H1 (cell line): ENCODE measurements around the gene UPK1B. TPM values are rescaled to one million over a fixed set of nuclear protein-coding genes. Genes with fewer than 3 reads are reported as not detected.

Experiments
- CTCF ChIA-PET: fragments of 300-600 bp; sonication (Branson Sonifier 250); formaldehyde crosslinking; loops from one replicate; lab custom pipeline; 2021; ENCODE audit not compliant: partially characterized antibody; lab: Charles Lee
- POLR2A ChIA-PET: fragments of 300-600 bp; sonication (Branson Sonifier 250); formaldehyde crosslinking; loops from one replicate; lab custom pipeline; 2021; ENCODE audit warnings: inconsistent platforms; ENCODE audit not compliant: partially characterized antibody; lab: Charles Lee
- DNase-seq, 2 experiments: peaks; one replicate each; pipeline versions ENCODE4 v3.0.0 to v3.0.0-alpha.2; 2010 to 2022; ENCODE audit warnings: low spot score in 2 of 2, low read depth in 1 of 2, mixed read lengths in 1 of 2
- FAIRE-seq: peaks from 2 replicates; lab custom pipeline; 2011; peaks lifted over from hg19 to GRCh38; lab: Jason Lieb, UNC
- H2AFZ ChIP-seq: 2 replicates; pipeline ENCODE4 v1.8.1; 2012; ENCODE audit warnings: low read length, inconsistent platforms
- H2AK5ac ChIP-seq: 2 replicates; pipeline ENCODE4 v1.6.1; 2013; ENCODE audit warnings: low read depth, low read length
- H2BK120ac ChIP-seq: replicated peaks from 2 replicates; pipeline ENCODE3; 2013; ENCODE audit warnings: low read depth, low read length, inconsistent platforms
- H2BK12ac ChIP-seq: 2 replicates; pipeline ENCODE4 v1.6.1; 2013; ENCODE audit warnings: low read depth, low read length
- H2BK15ac ChIP-seq: 2 replicates; pipeline ENCODE4 v1.6.1; 2013; ENCODE audit warnings: low read length
- H2BK20ac ChIP-seq: 2 replicates; pipeline ENCODE4 v1.6.1; 2013; ENCODE audit warnings: low read length
- H2BK5ac ChIP-seq: 2 replicates; pipeline ENCODE4 v1.6.1; 2013; ENCODE audit warnings: low read depth, low read length
- H3K14ac ChIP-seq: 2 replicates; pipeline ENCODE4 v1.6.1; 2013; ENCODE audit warnings: inconsistent platforms; ENCODE audit not compliant: insufficient read length
- H3K18ac ChIP-seq: 2 replicates; pipeline ENCODE4 v1.6.1; 2013; ENCODE audit warnings: low read length; ENCODE audit errors: extremely low read depth
- H3K23ac ChIP-seq: 2 replicates; pipeline ENCODE4 v1.6.1; 2013; ENCODE audit warnings: inconsistent platforms; ENCODE audit not compliant: insufficient read length
- H3K23me2 ChIP-seq: 2 replicates; pipeline ENCODE4 v1.6.1; 2013; ENCODE audit warnings: low read depth, low read length
- H3K27ac ChIP-seq: 2 replicates; pipeline ENCODE4 v1.6.1; 2011; ENCODE audit warnings: low read depth, low read length, inconsistent platforms
- H3K27me3 ChIP-seq, 4 experiments: replicated peaks in 1 of 4; 1 replicate in 1 of 4; 2 replicates in 3 of 4; pipeline versions ENCODE4 v1.6.1 to v1.8.1; 2011 to 2013; ENCODE audit warnings: low read length in 3 of 4, mild to moderate bottlenecking in 3 of 4, inconsistent platforms in 2 of 4, mixed read lengths in 2 of 4, moderate library complexity in 1 of 4; ENCODE audit not compliant: control insufficient read depth in 3 of 4, insufficient read depth in 3 of 4; ENCODE audit errors: extremely low read depth in 1 of 4
- H3K36me3 ChIP-seq, 4 experiments: 2 replicates each; pipeline versions ENCODE4 v1.6.1 to v1.8.1; 2011 to 2013; ENCODE audit warnings: mild to moderate bottlenecking in 4 of 4, low read length in 3 of 4, moderate library complexity in 2 of 4, control low read depth in 1 of 4, inconsistent platforms in 1 of 4; ENCODE audit not compliant: insufficient read depth in 4 of 4, control insufficient read depth in 2 of 4
- H3K4ac ChIP-seq: replicated peaks from 2 replicates; pipeline ENCODE3; 2013; ENCODE audit warnings: low read length, low read depth, mixed read lengths, inconsistent platforms; ENCODE audit not compliant: insufficient read length
- H3K4me1 ChIP-seq, 4 experiments: replicated peaks in 1 of 4; 1 replicate in 1 of 4; 2 replicates in 3 of 4; pipeline versions ENCODE4 v1.6.1 to v1.8.1; 2011 to 2013; ENCODE audit warnings: low read length in 3 of 4, inconsistent platforms in 2 of 4, mixed read lengths in 1 of 4; ENCODE audit not compliant: insufficient read depth in 4 of 4, control insufficient read depth in 3 of 4
- H3K4me2 ChIP-seq, 2 experiments: 2 replicates each; pipeline versions ENCODE4 v1.6.1 to v1.8.1; 2011 to 2013; ENCODE audit warnings: low read depth in 2 of 2, low read length in 2 of 2, control low read depth in 1 of 2, inconsistent platforms in 1 of 2, mild to moderate bottlenecking in 1 of 2; ENCODE audit not compliant: insufficient read depth in 1 of 2
- H3K4me3 ChIP-seq, 4 experiments: fragments of 200-600, 300-600 bp in 1 of 4; sonication (generic), shearing (Covaris generic), sonication (Bioruptor Twin) in 1 of 4; 2 replicates each; pipeline versions ENCODE4 v1.5.1 to v1.8.1; 2011 to 2016; ENCODE audit warnings: low read length in 4 of 4, low read depth in 3 of 4, control low read depth in 2 of 4, inconsistent platforms in 2 of 4, mild to moderate bottlenecking in 2 of 4, mixed read lengths in 1 of 4, moderate library complexity in 1 of 4; ENCODE audit not compliant: insufficient read depth in 2 of 4; ENCODE audit errors: extremely low read depth in 1 of 4
- H3K56ac ChIP-seq: replicated peaks from 2 replicates; pipeline ENCODE3; 2013; ENCODE audit warnings: low read depth, mild to moderate bottlenecking, mixed read lengths, low read length, inconsistent platforms; ENCODE audit not compliant: insufficient read length
- H3K79me1 ChIP-seq: 2 replicates; pipeline ENCODE4 v1.6.1; 2013; ENCODE audit warnings: low read depth, low read length, control low read depth
- H3K79me2 ChIP-seq, 2 experiments: 2 replicates each; pipeline versions ENCODE4 v1.6.1 to v1.8.1; 2012 to 2013; ENCODE audit warnings: low read length in 2 of 2, mild to moderate bottlenecking in 2 of 2, inconsistent platforms in 1 of 2; ENCODE audit not compliant: insufficient read depth in 2 of 2, control insufficient read depth in 1 of 2
- H3K9ac ChIP-seq, 4 experiments: replicated peaks in 1 of 4; 1 replicate in 1 of 4; 2 replicates in 3 of 4; pipeline versions ENCODE4 v1.6.1 to v1.8.1; 2011 to 2013; ENCODE audit warnings: low read depth in 3 of 4, low read length in 3 of 4, control low read depth in 2 of 4, mild to moderate bottlenecking in 2 of 4, moderate library complexity in 2 of 4, inconsistent platforms in 1 of 4; ENCODE audit errors: extremely low read depth in 1 of 4
- H3K9me3 ChIP-seq, 2 experiments: 2 replicates each; pipeline versions ENCODE4 v1.6.1 to v1.8.1; 2012 to 2013; ENCODE audit warnings: mild to moderate bottlenecking in 2 of 2, moderate library complexity in 2 of 2, control low read depth in 1 of 2, inconsistent platforms in 1 of 2, low read depth in 1 of 2, low read length in 1 of 2, mixed read lengths in 1 of 2; ENCODE audit not compliant: insufficient read depth in 2 of 2
- H4K20me1 ChIP-seq, 2 experiments: replicated peaks in 1 of 2; 2 replicates each; pipeline versions ENCODE3 to v1.8.1; 2011 to 2013; ENCODE audit warnings: inconsistent platforms in 2 of 2, low read length in 2 of 2, mild to moderate bottlenecking in 1 of 2; ENCODE audit not compliant: insufficient read depth in 2 of 2, control insufficient read depth in 1 of 2
- H4K5ac ChIP-seq: 2 replicates; pipeline ENCODE4 v1.6.1; 2013; ENCODE audit warnings: low read length, low read depth, mixed read lengths, inconsistent platforms; ENCODE audit not compliant: insufficient read length
- H4K8ac ChIP-seq: 2 replicates; pipeline ENCODE4 v1.8.0; 2013; ENCODE audit warnings: mild to moderate bottlenecking, moderate library complexity, low read length, inconsistent platforms; ENCODE audit not compliant: insufficient read depth; ENCODE audit errors: extremely low read depth
- H4K91ac ChIP-seq: replicated peaks from 2 replicates; pipeline ENCODE3; 2013; ENCODE audit warnings: low read length, mixed read lengths, inconsistent platforms; ENCODE audit not compliant: insufficient read length
- BRCA1 ChIP-seq: IDR thresholded peaks from 2 replicates; pipeline ENCODE4 v1.6.1; 2012; ENCODE audit warnings: low read depth, low read length, improper control_type of control experiment
- CHD1 ChIP-seq: IDR thresholded peaks from 2 replicates; pipeline ENCODE4 v1.6.1; 2012; ENCODE audit warnings: low read depth, low read length, improper control_type of control experiment
- CTBP2 ChIP-seq: IDR thresholded peaks from 2 replicates; pipeline ENCODE4 v1.7.0; 2011; ENCODE audit warnings: borderline replicate concordance, mild to moderate bottlenecking, moderate library complexity, mixed read lengths, low read length; ENCODE audit not compliant: insufficient read depth, insufficient read length
- HDAC2 ChIP-seq, 2 experiments: fragments of 300-600 bp in 1 of 2; sonication (generic) in 1 of 2; IDR thresholded peaks; 2 replicates each; pipeline ENCODE4 v1.6.1; 2011 to 2012; ENCODE audit warnings: low read depth in 2 of 2, low read length in 2 of 2, mild to moderate bottlenecking in 2 of 2, moderate library complexity in 2 of 2, borderline replicate concordance in 1 of 2, inconsistent platforms in 1 of 2
- JUN ChIP-seq: IDR thresholded peaks from 2 replicates; pipeline ENCODE4 v1.6.1; 2011; ENCODE audit warnings: low read depth, mild to moderate bottlenecking, improper control_type of control experiment, low read length
- KDM5A ChIP-seq: fragments of 200-600 bp; IDR thresholded peaks from 2 replicates; pipeline ENCODE4 v1.7.1; 2012; ENCODE audit warnings: mild to moderate bottlenecking, low read length, inconsistent platforms, mixed read lengths
- RFX5 ChIP-seq: IDR thresholded peaks from 2 replicates; pipeline ENCODE4 v1.6.1; 2011; ENCODE audit warnings: low read depth, low read length, improper control_type of control experiment, borderline replicate concordance
- SAP30 ChIP-seq: fragments of 300-600 bp; sonication (generic); IDR thresholded peaks from 2 replicates; pipeline ENCODE4 v1.7.1; 2012; ENCODE audit warnings: low read length, moderate library complexity, mild to moderate bottlenecking, inconsistent platforms; ENCODE audit not compliant: insufficient read depth, insufficient replicate concordance
- SP4 ChIP-seq: IDR thresholded peaks from 2 replicates; pipeline ENCODE4 v1.6.1; 2012; ENCODE audit warnings: low read length, inconsistent platforms
- SRF ChIP-seq: IDR thresholded peaks from 2 replicates; pipeline ENCODE4 v1.6.1; 2011; ENCODE audit warnings: mild to moderate bottlenecking, low read depth, low read length, moderate library complexity
- TAF1 ChIP-seq: IDR thresholded peaks from 2 replicates; pipeline ENCODE4 v1.6.1; 2011; ENCODE audit warnings: mild to moderate bottlenecking, low read depth, low read length
- ZNF274 ChIP-seq: IDR thresholded peaks from 2 replicates; pipeline ENCODE4 v1.7.0; 2012; ENCODE audit warnings: low read length, borderline replicate concordance; ENCODE audit errors: extremely low read depth
- WGBS, 2 experiments: shearing (Covaris generic) in 1 of 2; methylation state at CpG; one replicate each; pipeline versions ENCODE4 v1.1.6 to v1.1.7; 2013 to 2015; ENCODE audit warnings: low lambda C conversion rate in 2 of 2, mixed read lengths in 2 of 2, inconsistent platforms in 1 of 2, low coverage in 1 of 2, missing lambda C conversion rate in 1 of 2; ENCODE audit not compliant: insufficient replicate concordance in 2 of 2, insufficient coverage in 1 of 2, insufficient read length in 1 of 2; ENCODE audit errors: extremely low coverage in 1 of 2, missing lambda C conversion rate in 1 of 2; 5-methylcytosine and 5-hydroxymethylcytosine counted together
- polyA plus RNA-seq, 7 experiments: library from polyadenylated mRNA; depleted of rRNA in 3 of 7; stranded (reverse) in 5 of 7; unstranded in 2 of 7; fragments of >200 nt in 5 of 7; fragments of 200-250 nt in 2 of 7; gene quantifications; 1 replicate in 5 of 7; 2 replicates in 1 of 7; 4 replicates in 1 of 7; pipeline versions ENCODE4 v1.2.1 to v1.2.3, GENCODE V29; 2011 to 2013; ENCODE audit warnings: missing spikeins in 2 of 7, mixed read lengths in 2 of 7
- total RNA-seq: library from RNA; stranded (reverse); fragmentation: NEBNext Ultra II Directional; extraction: Animal tissue kit (Norgen Biotek cat#: 25700); gene quantifications from 2 replicates; pipeline ENCODE4 v1.2.1, GENCODE V29; 2021
- TF ChIP-seq, protein P1 (sequence below): IDR thresholded peaks from 2 replicates; pipeline ENCODE4 v1.6.1; 2012; ENCODE audit warnings: inconsistent platforms

The UPK1B gene
- total and polyA plus RNA-seq, 2 of the 8 experiments (the other 6 are each of a cell fraction or from before 2014, with no cell fraction given) = 0.67 to 0.68 TPM

DNA sequence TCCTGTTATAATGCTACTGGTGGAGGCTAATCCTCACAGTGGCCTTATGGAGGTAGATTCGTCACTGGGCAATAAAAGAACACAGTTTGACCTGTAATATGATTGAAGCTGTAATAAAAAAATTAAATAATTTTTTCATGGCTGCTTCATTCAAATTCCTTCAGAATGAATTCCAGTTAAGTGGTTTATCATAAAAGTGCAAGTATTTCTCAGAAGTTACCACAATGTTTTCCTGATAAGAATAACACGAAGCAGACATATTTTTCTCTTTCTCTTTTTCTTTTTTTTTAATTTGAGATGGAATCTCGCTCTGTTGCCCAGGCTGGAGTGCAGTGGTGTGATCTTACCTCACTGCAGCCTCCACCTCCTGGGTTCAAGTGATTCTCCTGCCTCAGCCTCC, 51.7 kb downstream of the UPK1B start:
- no peak overlapping the region for H4K91ac ChIP-seq
- no peak overlapping the region for H2AFZ ChIP-seq
- H3K23ac ChIP-seq = no peak overlapping the region
- H4K20me1 ChIP-seq = peaks cover 0 to 4% of the 10 kb centered on the region in 2 experiments
- H2BK120ac ChIP-seq = no peak overlapping the region
- H3K56ac ChIP-seq = no peak overlapping the region
- peaks cover 8% of the 10 kb centered on the region; the same call in 1 of the 2 replicates for H3K79me1 ChIP-seq
- no peak overlapping the region for H3K27ac ChIP-seq
- H3K4me2 ChIP-seq = no peak overlapping the region
- H3K9me3 ChIP-seq = no peaks in the 10 kb centered on the region
- no peak overlapping the region for H3K4me3 ChIP-seq
- DNase-seq (no peak), FAIRE-seq (no peak)
- no peak overlapping the region for H3K9ac ChIP-seq
- H3K27me3 ChIP-seq = no peaks in the 10 kb centered on the region
- H3K4me1 ChIP-seq = no peaks in the 10 kb centered on the region
- no peak overlapping the region for H2BK12ac ChIP-seq
- ChIA-PET POLR2A (interaction anchor here (1.1 kb wide), 2 partner anchors 14 kb away, joined by 3 read pairs; no protein-coding TSS in a partner anchor), CTCF (interaction anchor here (0.9 to 1.5 kb wide), 6 partner anchors 16 to 172 kb away, joined by 3 to 4 read pairs (median 4); partner anchors contain the start of gene B4GALT4)
- WGBS, 2 experiments = 87% methylated on average over 3 of the region's 3 CpGs; no CpG with 5 or more reads in 1 of the 2 experiments
- H2AK5ac ChIP-seq = no peak overlapping the region
- no peak overlapping the region for H2BK20ac ChIP-seq
- no peak overlapping the region for H4K5ac ChIP-seq
- no peak overlapping the region for H3K18ac ChIP-seq
- H3K79me2 ChIP-seq = peaks cover 0 to 4% of the 10 kb centered on the region in 2 experiments; a peak in 1 of 4 replicates
- no peaks in the 10 kb centered on the region for H3K23me2 ChIP-seq
- H3K14ac ChIP-seq = no peak overlapping the region
- H2BK15ac ChIP-seq = no peak overlapping the region
- TF ChIP-seq, protein P1, sequence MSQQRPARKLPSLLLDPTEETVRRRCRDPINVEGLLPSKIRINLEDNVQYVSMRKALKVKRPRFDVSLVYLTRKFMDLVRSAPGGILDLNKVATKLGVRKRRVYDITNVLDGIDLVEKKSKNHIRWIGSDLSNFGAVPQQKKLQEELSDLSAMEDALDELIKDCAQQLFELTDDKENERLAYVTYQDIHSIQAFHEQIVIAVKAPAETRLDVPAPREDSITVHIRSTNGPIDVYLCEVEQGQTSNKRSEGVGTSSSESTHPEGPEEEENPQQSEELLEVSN = no peak
- no peak for TF ChIP-seq BRCA1
- no peak for TF ChIP-seq ZNF274
- TF ChIP-seq SAP30 = no peak
- no peak for TF ChIP-seq SRF
- TF ChIP-seq CTBP2 = no peak
- TF ChIP-seq RFX5 = no peak
- no peak for TF ChIP-seq SP4
- no peak for TF ChIP-seq TAF1
- no peak for TF ChIP-seq CHD1
- TF ChIP-seq JUN = no peak
- no peak for TF ChIP-seq HDAC2 (IDR thresholded peaks at IDR 0.05; ENCODE audit: borderline replicate concordance in 1 of 2, low read depth in 2 of 2, low read length in 2 of 2)
- no peak for TF ChIP-seq KDM5A
- TF ChIP-seq, all 59 proteins: peak for 0
- H4K8ac ChIP-seq = no peak overlapping the region
- no peak overlapping the region for H3K4ac ChIP-seq
- H3K36me3 ChIP-seq = peaks cover 21 to 96% (median 66%) of the 10 kb centered on the region in 4 experiments
- no peak overlapping the region for H2BK5ac ChIP-seq
